Left colon (tissue), 2 donors: ENCODE results near the gene KIAA1755. TPM values are rescaled to one million over a fixed set of nuclear protein-coding genes. Genes with fewer than 3 reads are reported as not detected.

Experiments
- ATAC-seq: fragments of 200-7000 bp; cut with Tn5 transposase; one replicate; pipeline ENCODE4 v1.9.1; 2020; ENCODE audit warnings: mild to moderate bottlenecking, moderate library complexity
- DNase-seq, 2 donors: peaks; one replicate each; pipeline ENCODE4 v3.0.0-alpha.2; 2020
- intact Hi-C, 2 donors: fragments of 100-400 bp; cut with DNase I in 1 of 2; cut with micrococcal nuclease in 1 of 2; formaldehyde crosslinking; loops; one replicate each; pipeline versions ENCODE4 v1.11.2 to v1.14.0; 2022; cut with DNase I, micrococcal nuclease
- total RNA-seq, 2 donors: library from RNA; stranded (reverse); fragmentation: NEBNext Ultra II Directional; extraction: Animal tissue kit (Norgen Biotek cat#: 25700); gene quantifications; one replicate each; pipeline ENCODE4 v1.2.1, GENCODE V29; 2021
- donor health status: DM: no; HTN: no; CAD: no.
- donor health status: DM: yes; HTN: yes; CAD: no.

KIAA1755 gene
- total RNA-seq, 2 donors from 2014 or later, result 0.34 to 2.5 TPM

- no peak for ATAC-seq
- DNase-seq, result no peak
- intact Hi-C loops, result no loop called here
Measured at GRCh38 chr20:38215194-38216182, 45.0 kb downstream of the KIAA1755 start.

- no peak for ATAC-seq
- intact Hi-C loops, result no loop called here
- no peak for DNase-seq
Measured at GRCh38 chr20:38214256-38215193, 46.0 kb downstream of the KIAA1755 start.

GRCh38 chr20:38213607-38213940 is 47.0 kb downstream of the KIAA1755 start:
- ATAC-seq (no peak), DNase-seq (no peak)
- intact Hi-C loops, result no loop called here

- no peak for DNase-seq
- intact Hi-C loops, result no loop called here
- ATAC-seq, result no peak
Measured at GRCh38 chr20:38212806-38213606, 47.5 kb downstream of the KIAA1755 start.

GRCh38 chr20:38211200-38212097 is 49.1 kb downstream of the KIAA1755 start:
- DNase-seq, result no peak
- intact Hi-C loops, result no loop called here

GRCh38 chr20:38210741-38211140 is 49.8 kb downstream of the KIAA1755 start:
- no peak for DNase-seq
- intact Hi-C loops, result no loop called here
- no peak for ATAC-seq

More at GRCh38 chr20:38211200-38212097, 49.1 kb downstream of the KIAA1755 start:
- no peak for ATAC-seq

GRCh38 chr20:38209736-38210405 is 50.7 kb downstream of the KIAA1755 start:
- intact Hi-C loops, result no loop called here
- DNase-seq (no peak), ATAC-seq (no peak)

GRCh38 chr20:38209054-38209675 is 51.4 kb downstream of the KIAA1755 start:
- DNase-seq, result no peak
- intact Hi-C loops, result no loop called here

GRCh38 chr20:38208523-38208922 is 52.0 kb downstream of the KIAA1755 start:
- ATAC-seq (no peak), DNase-seq (no peak)
- intact Hi-C loops, result no loop called here

More at GRCh38 chr20:38209054-38209675, 51.4 kb downstream of the KIAA1755 start:
- ATAC-seq, result no peak

GRCh38 chr20:38208088-38208487 is 52.4 kb downstream of the KIAA1755 start:
- no peak for ATAC-seq
- no peak for DNase-seq
- intact Hi-C loops, result no loop called here

GRCh38 chr20:38207621-38208020 is 52.9 kb downstream of the KIAA1755 start:
- ATAC-seq (no peak), DNase-seq (no peak)
- intact Hi-C loops, result no loop called here

GRCh38 chr20:38205001-38205400 is 55.5 kb downstream of the KIAA1755 start:
- ATAC-seq (no peak), DNase-seq (no peak)
- intact Hi-C loops, result no loop called here

GRCh38 chr20:38203981-38204357 is 56.6 kb downstream of the KIAA1755 start:
- intact Hi-C loops, result no loop called here
- ATAC-seq (no peak), DNase-seq (no peak)

- no peak for DNase-seq
- intact Hi-C loops, result no loop called here
- no peak for ATAC-seq
Measured at GRCh38 chr20:38203337-38203980, 57.1 kb downstream of the KIAA1755 start.

- ATAC-seq, result no peak
- intact Hi-C loops, result no loop called here
- DNase-seq, result no peak
Measured at GRCh38 chr20:38202982-38203293, 57.6 kb downstream of the KIAA1755 start.

- intact Hi-C loops, result no loop called here
- DNase-seq, result no peak
- no peak for ATAC-seq
Measured at GRCh38 chr20:38202153-38202981, 58.2 kb downstream of the KIAA1755 start.
